Left ventricle myocardium inferior (tissue), 1 donor: ENCODE measurements around the gene SEC24D. TPM values are rescaled to one million over a fixed set of nuclear protein-coding genes. Genes with fewer than 3 reads are reported as not detected.

Experiments
- DNase-seq: peaks from one replicate; pipeline ENCODE4 v3.0.0-alpha.2; 2020
- H3K27ac ChIP-seq: fragments of 200-600 bp; replicated peaks from 2 replicates; pipeline ENCODE4 v1.8.0; 2021
- H3K27me3 ChIP-seq: fragments of 200-600 bp; 2 replicates; pipeline ENCODE4 v1.8.0; 2021; ENCODE audit warnings: low read depth
- H3K36me3 ChIP-seq: fragments of 200-600 bp; 2 replicates; pipeline ENCODE4 v1.8.0; 2021
- H3K4me1 ChIP-seq: fragments of 200-600 bp; 2 replicates; pipeline ENCODE4 v1.8.0; 2021
- H3K4me3 ChIP-seq: fragments of 200-600 bp; 2 replicates; pipeline ENCODE4 v1.8.0; 2021; ENCODE audit warnings: mild to moderate bottlenecking, moderate library complexity
- H3K9me3 ChIP-seq: fragments of 200-600 bp; replicated peaks from 2 replicates; pipeline ENCODE4 v1.8.0; 2021
- intact Hi-C: fragments of 100-400 bp; cut with micrococcal nuclease; formaldehyde crosslinking; loops from one replicate; pipeline ENCODE4 v1.11.0; 2022
- total RNA-seq: library from RNA; stranded (reverse); fragmentation: NEBNext Ultra II Directional; extraction: Animal tissue kit (Norgen Biotek cat#: 25700); gene quantifications from one replicate; pipeline ENCODE4 v1.2.1, GENCODE V29; 2021
- TF ChIP-seq, protein P1 (sequence below): fragments of 200-600 bp; IDR thresholded peaks from 2 replicates; pipeline ENCODE4 v1.8.0; 2021; ENCODE audit warnings: antibody characterized with exemption, mild to moderate bottlenecking, borderline replicate concordance
- donor health status: DM: no; HTN: yes; CAD: no; lungs with severe emphysema.

SEC24D gene
- total RNA-seq, 1 donor from 2014 or later, result 10.5 TPM

DNA sequence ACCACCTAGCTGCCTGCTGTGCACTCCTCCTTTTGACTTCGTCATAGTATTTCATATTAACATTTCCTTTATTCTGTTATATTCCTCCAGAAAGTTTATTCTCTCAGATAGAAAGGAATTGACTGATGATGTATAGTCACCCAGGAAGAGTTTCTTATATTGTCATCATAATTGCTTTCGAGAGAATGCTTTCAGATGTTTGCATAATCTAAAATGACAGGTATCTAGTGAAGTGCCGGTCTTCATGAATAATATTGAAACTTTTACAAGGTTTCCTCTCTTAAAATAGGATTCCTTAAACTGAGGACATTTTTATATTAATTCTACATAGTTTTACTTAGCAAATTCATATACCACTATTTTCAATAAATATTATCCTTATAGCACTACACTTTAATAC lies 10.1 kb downstream of the SEC24D start:
- Histone ChIP-seq H3K4me1 (peaks cover 60% of the 10 kb centered on the region), H3K27me3 (no peaks in the 10 kb centered on the region), H3K4me3 (no peak overlapping the region), H3K9me3 (no peaks in the 10 kb centered on the region), H3K36me3 (peaks cover 30% of the 10 kb centered on the region), H3K27ac (no peak overlapping the region)
- intact Hi-C loops, result no loop called here
- TF ChIP-seq, protein P1, sequence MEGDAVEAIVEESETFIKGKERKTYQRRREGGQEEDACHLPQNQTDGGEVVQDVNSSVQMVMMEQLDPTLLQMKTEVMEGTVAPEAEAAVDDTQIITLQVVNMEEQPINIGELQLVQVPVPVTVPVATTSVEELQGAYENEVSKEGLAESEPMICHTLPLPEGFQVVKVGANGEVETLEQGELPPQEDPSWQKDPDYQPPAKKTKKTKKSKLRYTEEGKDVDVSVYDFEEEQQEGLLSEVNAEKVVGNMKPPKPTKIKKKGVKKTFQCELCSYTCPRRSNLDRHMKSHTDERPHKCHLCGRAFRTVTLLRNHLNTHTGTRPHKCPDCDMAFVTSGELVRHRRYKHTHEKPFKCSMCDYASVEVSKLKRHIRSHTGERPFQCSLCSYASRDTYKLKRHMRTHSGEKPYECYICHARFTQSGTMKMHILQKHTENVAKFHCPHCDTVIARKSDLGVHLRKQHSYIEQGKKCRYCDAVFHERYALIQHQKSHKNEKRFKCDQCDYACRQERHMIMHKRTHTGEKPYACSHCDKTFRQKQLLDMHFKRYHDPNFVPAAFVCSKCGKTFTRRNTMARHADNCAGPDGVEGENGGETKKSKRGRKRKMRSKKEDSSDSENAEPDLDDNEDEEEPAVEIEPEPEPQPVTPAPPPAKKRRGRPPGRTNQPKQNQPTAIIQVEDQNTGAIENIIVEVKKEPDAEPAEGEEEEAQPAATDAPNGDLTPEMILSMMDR, result no peak
- DNase-seq, result no peak

DNA sequence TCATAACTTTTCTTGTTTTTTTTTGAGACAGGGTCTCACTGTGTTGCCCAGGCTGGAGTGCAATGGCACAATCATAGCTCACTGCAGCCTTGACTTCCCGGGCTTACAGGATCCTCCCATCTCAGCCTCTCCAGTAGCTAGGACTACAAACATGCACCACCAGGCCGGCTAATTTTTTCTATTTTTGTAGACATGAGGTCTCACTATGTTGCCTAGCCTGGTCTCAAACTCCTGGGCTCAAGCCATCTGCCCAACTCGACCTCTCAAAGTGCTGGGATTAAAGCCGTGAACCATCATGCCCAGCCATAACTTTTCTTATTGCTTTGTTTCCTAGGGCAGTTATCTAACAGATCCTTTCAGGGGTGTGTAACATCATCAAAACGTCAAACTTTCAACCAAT lies 11.8 kb downstream of the SEC24D start:
- Histone ChIP-seq H3K27ac (no peak overlapping the region), H3K9me3 (no peaks in the 10 kb centered on the region), H3K4me3 (no peak overlapping the region), H3K36me3 (peaks cover 23% of the 10 kb centered on the region), H3K27me3 (no peaks in the 10 kb centered on the region), H3K4me1 (peaks cover 60% of the 10 kb centered on the region)
- TF ChIP-seq, protein P1, result no peak
- no peak for DNase-seq
- intact Hi-C loops, result no loop called here

GRCh38 chr4:118823471-118823870 lies 12.5 kb downstream of the SEC24D start:
- intact Hi-C loops, result no loop called here
- no peaks in the 10 kb centered on the region for H3K27me3 ChIP-seq
- no peak for DNase-seq
- H3K36me3 ChIP-seq, result peaks cover 19% of the 10 kb centered on the region
- H3K27ac ChIP-seq, result no peak overlapping the region
- TF ChIP-seq, protein P1, result no peak
- no peaks in the 10 kb centered on the region for H3K9me3 ChIP-seq
- no peak overlapping the region for H3K4me3 ChIP-seq
- H3K4me1 ChIP-seq, result peaks cover 60% of the 10 kb centered on the region

DNA sequence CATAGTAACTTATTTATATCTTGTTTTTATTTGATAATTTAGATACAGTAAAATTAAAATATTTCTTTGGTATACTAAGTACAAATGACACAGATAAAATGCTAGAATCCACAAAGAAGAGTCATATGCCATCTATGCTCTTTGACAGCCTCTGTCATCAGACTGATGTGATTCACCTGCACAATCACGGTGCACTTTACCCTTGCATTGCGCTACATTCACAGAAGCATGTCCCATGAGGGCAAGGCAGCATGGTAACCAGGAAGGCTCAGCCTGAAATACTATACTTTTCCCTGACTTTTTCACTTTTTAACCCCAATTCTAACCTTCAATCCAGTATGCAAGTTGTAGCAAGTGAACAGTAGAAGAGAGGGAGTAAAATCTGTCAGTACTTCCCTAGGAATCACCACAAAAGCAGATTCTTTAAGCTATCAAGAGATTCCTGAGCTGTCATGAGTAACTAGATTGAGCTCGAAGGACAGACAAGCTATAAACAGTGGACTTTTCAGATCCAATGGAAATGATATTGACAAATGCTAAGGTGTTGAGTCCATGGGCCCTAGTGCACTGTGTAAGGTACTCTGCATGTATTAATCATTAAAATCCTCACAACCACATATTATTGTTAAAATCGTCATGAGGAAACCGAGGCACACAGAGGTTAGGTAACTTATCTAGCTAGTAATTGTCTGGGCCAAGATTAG lies 14.2 kb downstream of the SEC24D start:
- Histone ChIP-seq H3K9me3 (no peaks in the 10 kb centered on the region), H3K27me3 (no peaks in the 10 kb centered on the region), H3K4me1 (peaks cover 48% of the 10 kb centered on the region), H3K36me3 (peaks cover 20% of the 10 kb centered on the region), H3K27ac (no peak overlapping the region), H3K4me3 (no peak overlapping the region)
- TF ChIP-seq, protein P1, result no peak
- DNase-seq, result no peak
- intact Hi-C loops, result no loop called here

GRCh38 chr4:118817178-118817930 lies 18.6 kb downstream of the SEC24D start:
- Histone ChIP-seq H3K4me1 (peaks cover 23% of the 10 kb centered on the region), H3K27me3 (no peaks in the 10 kb centered on the region), H3K27ac (no peak overlapping the region), H3K9me3 (no peaks in the 10 kb centered on the region), H3K4me3 (no peak overlapping the region), H3K36me3 (peaks cover 41% of the 10 kb centered on the region)
- intact Hi-C loops, result no loop called here
- DNase-seq, result no peak
- TF ChIP-seq, protein P1, result no peak
